HCT116 (cell line): ENCODE measurements around the gene OSBPL5. TPM values are rescaled to one million over a fixed set of nuclear protein-coding genes. Genes with fewer than 3 reads are reported as not detected.

Experiments used
- ATAC-seq: fragments of 200-7000 bp; cut with Tn5 transposase; 2 replicates; pipeline ENCODE4 v1.9.1; 2020; ENCODE audit warnings: mild to moderate bottlenecking, moderate library complexity
- BruUV-seq: library from RNA; stranded (reverse); fragments of 400-500 nt; replicated peaks from 2 replicates; lab custom pipeline; 2021; lab: Mats Ljungman, UMichigan
- CTCF ChIA-PET: fragments of 300-600 bp; sonication (Branson Sonifier 250); formaldehyde crosslinking; loops from one replicate; lab custom pipeline; 2021; ENCODE audit warnings: antibody characterized with exemption; lab: Charles Lee
- POLR2A ChIA-PET: fragments of 300-600, 350-600 bp; sonication (Branson Sonifier 250); formaldehyde crosslinking; loops from one replicate; lab custom pipeline; 2021; ENCODE audit warnings: antibody characterized with exemption; lab: Charles Lee
- RAD21 ChIA-PET, 2 experiments: fragments of 300-600 bp; sonication (Branson Sonifier 250); formaldehyde crosslinking; loops; one replicate each; lab custom pipeline; 2023; ENCODE audit warnings: low total read pairs in 2 of 2; ENCODE audit not compliant: uncharacterized antibody in 2 of 2, unreplicated experiment in 2 of 2, low non-redundant PET in 1 of 2; lab: Charles Lee
- DNase-seq: peaks from one replicate; pipeline ENCODE4 v3.0.0-alpha.2; 2010; ENCODE audit warnings: low read depth, low spot score
- H2AFZ ChIP-seq: fragments of 200-600 bp; shearing (Covaris generic), sonication (generic); 2 replicates; pipeline ENCODE4 v1.6.1; 2017; ENCODE audit warnings: low read depth, mixed run types, mixed read lengths, antibody characterized with exemption, low read length; ENCODE audit not compliant: poor library complexity, severe bottlenecking
- H3K27ac ChIP-seq: 2 replicates; pipeline ENCODE4 v1.5.1; 2012; ENCODE audit warnings: low read depth, low read length
- H3K27me3 ChIP-seq: fragments of 200-600 bp; sonication (generic); 2 replicates; pipeline ENCODE4 v1.6.1; 2016; ENCODE audit warnings: mixed run types, low read length, mixed read lengths; ENCODE audit not compliant: insufficient read depth
- H3K36me3 ChIP-seq, 2 experiments: fragments of 200-500 bp in 1 of 2; fragments of 200-600 bp in 1 of 2; sonication (Bioruptor generic) in 1 of 2; sonication (generic) in 1 of 2; 2 replicates each; pipeline versions ENCODE4 v1.5.1 to v1.6.1; 2014 to 2016; ENCODE audit warnings: low read length in 2 of 2, inconsistent platforms in 1 of 2, mixed read lengths in 1 of 2, mixed run types in 1 of 2; ENCODE audit not compliant: insufficient read depth in 2 of 2, control insufficient read depth in 1 of 2
- H3K4me1 ChIP-seq, 2 experiments: fragments of 200-600 bp in 1 of 2; sonication (generic) in 1 of 2; 2 replicates each; pipeline versions ENCODE4 v1.5.1 to v1.6.1; 2012 to 2017; ENCODE audit warnings: low read length in 2 of 2, inconsistent platforms in 1 of 2, mild to moderate bottlenecking in 1 of 2, mixed read lengths in 1 of 2, mixed run types in 1 of 2, moderate library complexity in 1 of 2; ENCODE audit not compliant: insufficient read depth in 2 of 2, control insufficient read depth in 1 of 2
- H3K4me2 ChIP-seq: fragments of 200-600 bp; sonication (generic); 2 replicates; pipeline ENCODE4 v1.6.1; 2017; ENCODE audit warnings: mixed run types, low read length, mixed read lengths
- H3K4me3 ChIP-seq, 2 experiments: fragments of 200-600 bp in 1 of 2; sonication (generic) in 1 of 2; replicated peaks in 1 of 2; 2 replicates each; pipeline ENCODE4 v1.5.1; 2011 to 2016; ENCODE audit warnings: low read length in 2 of 2, control low read depth in 1 of 2, low read depth in 1 of 2, mild to moderate bottlenecking in 1 of 2, mixed read lengths in 1 of 2, mixed run types in 1 of 2
- H3K79me2 ChIP-seq: fragments of 200-600 bp; sonication (generic); 2 replicates; pipeline ENCODE4 v1.6.1; 2017; ENCODE audit warnings: mild to moderate bottlenecking, mixed run types, low read length, moderate library complexity, mixed read lengths; ENCODE audit not compliant: insufficient read depth
- H3K9ac ChIP-seq: fragments of 200-600 bp; sonication (generic); 2 replicates; pipeline ENCODE4 v1.6.1; 2016; ENCODE audit warnings: low read length, mixed read lengths
- H3K9me2 ChIP-seq: fragments of 200-600 bp; sonication (generic), shearing (Covaris generic); 2 replicates; pipeline ENCODE4 v1.6.1; 2017; ENCODE audit warnings: mixed run types, mild to moderate bottlenecking, moderate library complexity; ENCODE audit not compliant: insufficient read depth
- H3K9me3 ChIP-seq, 2 experiments: fragments of 200-500 bp in 1 of 2; fragments of 200-600 bp in 1 of 2; sonication (Bioruptor generic) in 1 of 2; sonication (generic) in 1 of 2; 2 replicates each; pipeline ENCODE4 v1.6.1; 2014 to 2017; ENCODE audit warnings: low read length in 2 of 2, mixed read lengths in 2 of 2, inconsistent platforms in 1 of 2, low read depth in 1 of 2, mild to moderate bottlenecking in 1 of 2, mixed run types in 1 of 2, moderate library complexity in 1 of 2; ENCODE audit not compliant: control insufficient read depth in 1 of 2, insufficient read depth in 1 of 2
- H4K20me1 ChIP-seq: fragments of 200-600 bp; sonication (generic), shearing (Covaris generic); 2 replicates; pipeline ENCODE4 v1.6.1; 2017; ENCODE audit warnings: mixed run types, mild to moderate bottlenecking, moderate library complexity; ENCODE audit not compliant: insufficient read depth
- ATF3 ChIP-seq: IDR thresholded peaks from 2 replicates; pipeline ENCODE4 v1.6.1; 2012
- CBX3 ChIP-seq: IDR thresholded peaks from 2 replicates; pipeline ENCODE4 v1.6.1; 2012; ENCODE audit warnings: low read depth
- CTCF ChIP-seq, 3 experiments: fragments of 200-600 bp in 1 of 3; sonication (generic) in 1 of 3; IDR thresholded peaks in 2 of 3; conservative IDR thresholded peaks in 1 of 3; 2 replicates each; pipeline ENCODE4 v1.5.1; 2012 to 2017; ENCODE audit warnings: low read depth in 2 of 3, low read length in 2 of 3, antibody characterized with exemption in 1 of 3, borderline replicate concordance in 1 of 3, control low read depth in 1 of 3, mild to moderate bottlenecking in 1 of 3, mixed read lengths in 1 of 3, mixed run types in 1 of 3, moderate library complexity in 1 of 3; ENCODE audit not compliant: insufficient read depth in 1 of 3
- EGR1 ChIP-seq: IDR thresholded peaks from 2 replicates; pipeline ENCODE4 v1.6.1; 2012; ENCODE audit warnings: low read depth
- ELF1 ChIP-seq: IDR thresholded peaks from 2 replicates; pipeline ENCODE4 v1.6.1; 2012; ENCODE audit warnings: low read depth, borderline replicate concordance
- EZH2phosphoT487 ChIP-seq: fragments of 200-600 bp; IDR thresholded peaks from 2 replicates; pipeline ENCODE4 v1.6.1; 2018; ENCODE audit warnings: antibody characterized with exemption, borderline replicate concordance
- FOSL1 ChIP-seq: IDR thresholded peaks from 2 replicates; pipeline ENCODE4 v1.6.1; 2012; ENCODE audit warnings: low read depth
- JUND ChIP-seq: IDR thresholded peaks from 2 replicates; pipeline ENCODE4 v1.6.1; 2012
- MAX ChIP-seq: IDR thresholded peaks from 2 replicates; pipeline ENCODE4 v1.6.1; 2012
- POLR2AphosphoS5 ChIP-seq: IDR thresholded peaks from 2 replicates; pipeline ENCODE4 v1.6.1; 2011; ENCODE audit warnings: mild to moderate bottlenecking, low read depth, low read length, moderate library complexity
- RAD21 ChIP-seq: IDR thresholded peaks from 2 replicates; pipeline ENCODE4 v1.6.1; 2012; ENCODE audit warnings: low read depth, mild to moderate bottlenecking
- REST ChIP-seq: IDR thresholded peaks from 2 replicates; pipeline ENCODE4 v1.6.1; 2012; ENCODE audit warnings: low read depth
- SP1 ChIP-seq: IDR thresholded peaks from 2 replicates; pipeline ENCODE4 v1.6.1; 2012; ENCODE audit warnings: low read depth
- ZFX ChIP-seq: fragments of 450-650 bp; IDR thresholded peaks from 2 replicates; pipeline ENCODE4 v1.6.1; 2017
- ZNF274 ChIP-seq: fragments of 200-500 bp; sonication (Bioruptor generic); IDR thresholded peaks from 2 replicates; pipeline ENCODE4 v1.6.1; 2014; ENCODE audit warnings: mild to moderate bottlenecking, low read depth, low read length, inconsistent platforms
- intact Hi-C: fragments of 100-400 bp; cut with micrococcal nuclease; formaldehyde crosslinking; loops from 2 replicates; pipeline ENCODE4 v1.10.0; 2022
- total RNA-seq: library from RNA; stranded (reverse); gene quantifications from one replicate; pipeline ENCODE4 v1.2.1, GENCODE V29; 2021; ENCODE audit not compliant: unreplicated experiment

OSBPL5 gene
- total RNA-seq, 1 experiment from 2014 or later: 44.2 TPM

GRCh38 chr11:3108183-3108721 is 56.9 kb downstream of the OSBPL5 start (continued):
- TF ChIP-seq REST (no peak), CTCF (IDR thresholded peaks at IDR 0.05 in 2 of 3, conservative IDR thresholded peaks at IDR 0.05 in 1 of 3; ENCODE audit: borderline replicate concordance in 1 of 3, insufficient read depth in 1 of 3, low read depth in 2 of 3, low read length in 2 of 3) (no peak)
- TF ChIP-seq, all 23 proteins: peak for 0

GRCh38 chr11:3107608-3108182 is 57.4 kb downstream of the OSBPL5 start:
- Histone ChIP-seq H3K79me2 (no peaks in the 10 kb centered on the region), H2AFZ (no peak overlapping the region), H3K27me3 (no peaks in the 10 kb centered on the region), H3K9me2 (no peaks in the 10 kb centered on the region), H3K9me3 (no peaks in the 10 kb centered on the region), H3K4me2 (no peak overlapping the region), H3K27ac (no peak overlapping the region), H3K9ac (no peak overlapping the region), H4K20me1 (no peaks in the 10 kb centered on the region), H3K4me1 (no peaks in the 10 kb centered on the region), H3K36me3 (peaks cover 0 to 5% of the 10 kb centered on the region in 2 experiments; a peak in 1 of 4 replicates), H3K4me3 (no peak overlapping the region)
- POLR2A ChIA-PET: no interaction called here
- ATAC-seq: no peak
- RAD21 ChIA-PET: no interaction called here
- DNase-seq: no peak
- intact Hi-C loops: no loop called here
- CTCF ChIA-PET: no interaction called here
- no TSS peak for BruUV-seq
- TF ChIP-seq SP1 (no peak), POLR2AphosphoS5 (no peak), ZNF274 (no peak), EGR1 (no peak), CBX3 (no peak), RAD21 (no peak), ELF1 (no peak), ZFX (no peak), MAX (no peak), EZH2phosphoT487 (no peak), JUND (no peak), REST (no peak), FOSL1 (no peak), ATF3 (no peak)
